Measurements from ENCODE around the gene ABCC6. TPM values are rescaled to one million over a fixed set of nuclear protein-coding genes. Genes with fewer than 3 reads are reported as not detected.
"Not testable (repeated sequence)": the region's sequence is repeated elsewhere in the genome, so short reads cannot be mapped to it uniquely, and the experiment has no call there.

ABCC6 gene
- total and polyA plus RNA-seq, 9 donors, result 0.12 to 2.0 (median 0.88) TPM

DNA sequence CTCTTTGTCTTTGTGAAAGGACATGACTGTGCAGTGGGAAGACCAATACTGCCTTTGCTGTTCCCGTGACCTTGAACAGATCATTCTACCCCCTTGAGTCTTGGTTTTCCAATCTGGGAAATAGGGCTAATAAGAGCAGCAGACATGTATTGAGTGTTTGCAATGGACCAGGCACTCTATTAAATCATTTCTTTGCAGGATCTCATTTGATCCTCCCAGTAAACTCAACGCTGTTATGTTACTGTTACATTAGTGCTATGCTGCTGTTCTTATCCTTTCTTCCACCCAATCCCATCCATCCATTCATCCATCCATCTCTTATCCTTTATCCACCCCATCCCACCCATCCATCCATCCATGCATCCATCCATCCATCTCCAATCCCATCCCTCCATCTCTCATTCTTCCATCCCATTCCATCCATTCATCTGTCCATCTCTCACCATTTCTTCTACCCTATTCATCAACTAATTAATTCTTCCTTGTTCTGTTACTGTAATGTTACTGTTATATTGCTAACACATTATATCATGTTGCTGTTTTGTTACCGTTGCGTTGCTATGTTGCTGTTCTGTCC lies 65.1 kb downstream of the ABCC6 start:
- intact Hi-C loops (cut with DNase I), result no loop called here
- no peak for DNase-seq

DNA sequence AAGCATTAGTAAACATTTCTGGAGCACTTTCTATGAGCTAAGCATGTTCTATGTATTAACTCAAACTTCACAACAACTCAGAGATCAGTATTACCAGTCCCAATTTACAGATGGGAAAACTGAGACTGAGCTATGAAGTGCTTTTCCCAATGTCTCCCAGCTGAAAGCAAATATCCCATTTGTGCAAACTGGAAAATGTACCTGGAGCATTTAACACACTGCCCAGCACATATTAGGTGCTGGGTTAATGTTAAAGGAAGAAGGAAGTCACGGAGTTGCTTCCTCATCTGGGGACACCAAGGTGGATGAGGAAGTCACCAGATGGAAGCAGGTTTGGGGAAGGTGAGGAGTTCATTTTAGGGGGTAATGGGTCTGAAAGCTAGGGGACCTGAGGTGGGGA lies 66.1 kb downstream of the ABCC6 start:
- H3K27ac ChIP-seq, result no peak overlapping the region
- H3K36me3 ChIP-seq, result no peaks in the 10 kb centered on the region
- 94 to 100% (median 100%) methylated on average over 1 of the region's 1 CpG for WGBS, 3 donors
- DNase-seq, result no peak
- TF ChIP-seq EP300 (IDR thresholded peaks at IDR 0.05) (no peak), POLR2A (IDR thresholded peaks at IDR 0.05) (no peak)
- TF ChIP-seq, protein P1, sequence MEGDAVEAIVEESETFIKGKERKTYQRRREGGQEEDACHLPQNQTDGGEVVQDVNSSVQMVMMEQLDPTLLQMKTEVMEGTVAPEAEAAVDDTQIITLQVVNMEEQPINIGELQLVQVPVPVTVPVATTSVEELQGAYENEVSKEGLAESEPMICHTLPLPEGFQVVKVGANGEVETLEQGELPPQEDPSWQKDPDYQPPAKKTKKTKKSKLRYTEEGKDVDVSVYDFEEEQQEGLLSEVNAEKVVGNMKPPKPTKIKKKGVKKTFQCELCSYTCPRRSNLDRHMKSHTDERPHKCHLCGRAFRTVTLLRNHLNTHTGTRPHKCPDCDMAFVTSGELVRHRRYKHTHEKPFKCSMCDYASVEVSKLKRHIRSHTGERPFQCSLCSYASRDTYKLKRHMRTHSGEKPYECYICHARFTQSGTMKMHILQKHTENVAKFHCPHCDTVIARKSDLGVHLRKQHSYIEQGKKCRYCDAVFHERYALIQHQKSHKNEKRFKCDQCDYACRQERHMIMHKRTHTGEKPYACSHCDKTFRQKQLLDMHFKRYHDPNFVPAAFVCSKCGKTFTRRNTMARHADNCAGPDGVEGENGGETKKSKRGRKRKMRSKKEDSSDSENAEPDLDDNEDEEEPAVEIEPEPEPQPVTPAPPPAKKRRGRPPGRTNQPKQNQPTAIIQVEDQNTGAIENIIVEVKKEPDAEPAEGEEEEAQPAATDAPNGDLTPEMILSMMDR (IDR thresholded peaks at IDR 0.05), result no peak
- H3K4me1 ChIP-seq (ENCODE audit: insufficient read depth), result no peaks in the 10 kb centered on the region
- H3K9me3 ChIP-seq, result no peaks in the 10 kb centered on the region
- H3K27me3 ChIP-seq, result no peaks in the 10 kb centered on the region
- no peak overlapping the region for H3K4me3 ChIP-seq
- intact Hi-C loops (cut with DNase I), result no loop called here

More for the DNA sequence above, 65.1 kb downstream of the ABCC6 start:
- Histone ChIP-seq H3K4me3 (no peak overlapping the region), H3K4me1 (ENCODE audit: insufficient read depth) (no peaks in the 10 kb centered on the region), H3K27me3 (no peaks in the 10 kb centered on the region), H3K9me3 (no peaks in the 10 kb centered on the region), H3K36me3 (no peaks in the 10 kb centered on the region), H3K27ac (no peak overlapping the region)
- WGBS, 3 donors, result 87 to 97% (median 96%) methylated on average over 4 of the region's 4 CpGs
- TF ChIP-seq, protein P1 (IDR thresholded peaks at IDR 0.05), result no peak
- TF ChIP-seq EP300 (IDR thresholded peaks at IDR 0.05), result no peak

DNA sequence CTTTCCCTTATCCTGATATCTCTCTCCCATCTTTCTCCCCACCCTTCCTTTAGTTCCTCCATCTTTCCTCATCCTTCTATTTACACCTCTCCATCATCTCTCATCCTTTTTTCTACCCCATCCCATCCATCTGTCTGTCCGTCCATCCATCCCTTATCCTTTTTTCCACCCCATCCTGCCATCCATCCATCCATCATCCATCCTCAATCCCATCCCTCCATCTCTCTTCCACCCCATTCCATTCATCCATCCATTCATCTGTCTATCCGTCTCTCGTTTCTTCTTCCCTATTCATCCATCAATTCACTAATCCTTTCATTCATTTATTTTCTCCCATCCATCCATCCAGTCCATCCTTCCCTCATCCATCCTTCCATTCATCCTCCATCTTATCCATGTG lies 68.1 kb downstream of the ABCC6 start:
- no peaks in the 10 kb centered on the region for H3K9me3 ChIP-seq
- intact Hi-C loops (cut with DNase I), result no loop called here
- no peaks in the 10 kb centered on the region for H3K27me3 ChIP-seq
- peaks cover 5% of the 10 kb centered on the region for H3K4me1 ChIP-seq (ENCODE audit: insufficient read depth)
- no peak overlapping the region for H3K27ac ChIP-seq
- H3K4me3 ChIP-seq, result no peak overlapping the region
- DNase-seq, result no peak
- no peaks in the 10 kb centered on the region for H3K36me3 ChIP-seq
- 95 to 98% (median 97%) methylated on average over 3 of the region's 3 CpGs for WGBS, 3 donors
- TF ChIP-seq EP300 (IDR thresholded peaks at IDR 0.05) (no peak), POLR2A (IDR thresholded peaks at IDR 0.05) (no peak)
- TF ChIP-seq, protein P1 (IDR thresholded peaks at IDR 0.05), result no peak

DNA sequence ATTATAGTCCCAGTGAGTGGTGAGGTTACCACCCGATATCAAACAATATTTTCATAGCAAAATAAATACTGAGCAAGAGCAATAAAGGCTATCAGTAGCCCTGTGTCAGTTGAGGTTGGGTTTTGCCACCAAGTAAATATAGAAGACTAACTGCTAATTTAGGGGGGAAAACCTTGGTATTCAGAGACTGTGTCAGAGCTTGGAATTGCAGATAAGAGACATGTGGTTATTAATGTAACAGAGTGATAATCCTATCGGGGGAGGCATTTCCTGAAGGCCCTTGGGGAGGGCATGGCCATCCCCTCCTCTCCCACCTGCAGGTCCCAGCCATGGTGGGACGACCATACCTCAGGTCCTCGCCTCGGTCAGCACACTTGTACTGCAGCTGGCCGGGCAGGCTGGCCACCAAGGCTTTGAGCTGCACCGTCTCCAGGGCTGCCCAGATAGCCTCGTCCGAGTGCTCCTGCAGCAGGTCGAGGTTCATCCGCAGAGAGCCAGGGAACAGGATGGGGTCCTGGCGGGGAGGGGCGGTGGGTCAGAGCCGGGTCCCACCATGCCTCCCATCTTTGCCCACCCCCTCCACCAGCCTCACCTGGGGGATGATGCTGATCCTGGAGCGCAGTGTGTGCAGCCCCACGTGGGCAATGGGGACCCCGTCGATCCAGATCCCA lies 68.9 kb downstream of the ABCC6 start:
- Histone ChIP-seq H3K4me3 (no peak overlapping the region), H3K4me1 (ENCODE audit: insufficient read depth) (peaks cover 10% of the 10 kb centered on the region), H3K9me3 (no peaks in the 10 kb centered on the region), H3K27me3 (no peaks in the 10 kb centered on the region), H3K27ac (no peak overlapping the region), H3K36me3 (no peaks in the 10 kb centered on the region)
- intact Hi-C loops (cut with DNase I), result no loop called here
- DNase-seq, result no peak
- no peak for TF ChIP-seq EP300 (IDR thresholded peaks at IDR 0.05)
- no peak for TF ChIP-seq POLR2A (IDR thresholded peaks at IDR 0.05)
- TF ChIP-seq, protein P1 (IDR thresholded peaks at IDR 0.05), result no peak
- 66 to 68% (median 68%) methylated on average over 17 to 18 of the region's 18 CpGs for WGBS, 3 donors

DNA sequence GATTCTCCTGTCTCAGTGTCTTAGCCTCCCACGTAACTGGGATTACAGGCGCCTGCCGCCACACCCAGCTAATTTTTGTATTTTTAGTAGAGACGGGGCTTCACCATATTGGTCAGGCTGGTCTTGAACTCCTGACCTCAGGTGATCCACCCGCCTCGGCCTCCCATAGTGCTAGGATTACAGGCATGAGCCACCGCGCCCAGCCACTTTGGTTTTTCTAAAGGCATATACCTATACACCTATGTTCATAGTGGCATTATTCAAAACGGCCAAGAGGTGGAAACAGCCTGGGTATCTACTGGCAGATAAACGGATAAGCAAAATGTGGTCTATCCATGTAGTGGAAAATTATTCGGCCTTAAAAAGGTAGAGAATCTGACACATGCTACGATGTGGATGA lies 70.3 kb downstream of the ABCC6 start:
- intact Hi-C loops (cut with DNase I), result not testable (repeated sequence)

More for the DNA sequence above, 70.3 kb downstream of the ABCC6 start:
- not testable (repeated sequence) for H3K4me3 ChIP-seq, H3K27ac ChIP-seq, H3K9me3 ChIP-seq, H3K27me3 ChIP-seq, H3K36me3 ChIP-seq, DNase-seq
- peaks cover 21% of the 10 kb centered on the region for H3K4me1 ChIP-seq (ENCODE audit: insufficient read depth)
- WGBS, 3 donors, result 92 to 95% (median 94%) methylated on average over 12 of the region's 12 CpGs

All from ovary (tissue), 9 donors.